GM20431 (cell line): Measurements from ENCODE around the gene SFT2D2.

Experiments
- in situ Hi-C: fragments of 300-500 bp; cut with MseI, MboI; formaldehyde crosslinking; loops from one replicate; pipeline ENCODE4 v1.15.0; 2020; ENCODE audit warnings: low sequenced_read_pairs; ENCODE audit not compliant: unreplicated experiment

Gene SFT2D2

DNA sequence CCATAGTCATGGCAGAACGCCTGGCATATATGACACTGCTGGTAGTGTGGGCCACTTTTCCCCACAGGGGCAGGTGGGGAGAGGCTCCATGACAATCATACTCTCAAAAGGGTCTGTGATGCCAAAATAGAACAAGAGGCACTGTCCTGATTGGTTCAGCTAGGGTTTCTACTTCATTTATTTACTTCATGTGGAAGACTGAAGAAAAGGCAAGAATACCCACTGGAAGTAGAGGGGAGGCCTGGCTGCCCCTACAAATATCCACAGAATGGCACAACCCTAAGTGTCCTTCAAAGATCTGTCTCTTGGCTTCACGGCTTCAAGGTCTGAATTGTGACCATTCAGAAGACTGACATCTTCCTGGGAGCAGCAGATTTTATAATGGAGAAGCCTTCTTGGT is 4.5 kb upstream of the SFT2D2 start:
- in situ Hi-C loops: no loop called here

DNA sequence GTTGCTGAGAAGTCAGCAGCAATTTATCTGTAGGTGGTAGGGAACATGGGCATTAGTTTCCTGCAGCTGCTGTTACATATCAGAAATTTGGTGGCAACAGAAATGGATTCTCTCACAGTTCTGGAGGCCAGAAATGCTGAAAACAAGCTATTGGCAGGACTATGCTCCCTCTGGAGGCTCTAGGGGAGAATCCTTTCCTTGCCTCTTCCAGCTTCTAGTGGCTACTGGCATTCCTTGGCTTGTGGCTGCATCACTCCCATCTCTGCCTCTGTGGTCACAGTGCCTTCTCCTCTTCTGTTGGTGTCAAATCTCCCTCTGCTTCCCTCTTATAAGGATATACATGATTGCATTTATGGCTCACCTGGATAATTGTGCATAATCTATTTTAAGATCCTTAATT is 2.5 kb upstream of the SFT2D2 start:
- in situ Hi-C loops: no loop called here

DNA sequence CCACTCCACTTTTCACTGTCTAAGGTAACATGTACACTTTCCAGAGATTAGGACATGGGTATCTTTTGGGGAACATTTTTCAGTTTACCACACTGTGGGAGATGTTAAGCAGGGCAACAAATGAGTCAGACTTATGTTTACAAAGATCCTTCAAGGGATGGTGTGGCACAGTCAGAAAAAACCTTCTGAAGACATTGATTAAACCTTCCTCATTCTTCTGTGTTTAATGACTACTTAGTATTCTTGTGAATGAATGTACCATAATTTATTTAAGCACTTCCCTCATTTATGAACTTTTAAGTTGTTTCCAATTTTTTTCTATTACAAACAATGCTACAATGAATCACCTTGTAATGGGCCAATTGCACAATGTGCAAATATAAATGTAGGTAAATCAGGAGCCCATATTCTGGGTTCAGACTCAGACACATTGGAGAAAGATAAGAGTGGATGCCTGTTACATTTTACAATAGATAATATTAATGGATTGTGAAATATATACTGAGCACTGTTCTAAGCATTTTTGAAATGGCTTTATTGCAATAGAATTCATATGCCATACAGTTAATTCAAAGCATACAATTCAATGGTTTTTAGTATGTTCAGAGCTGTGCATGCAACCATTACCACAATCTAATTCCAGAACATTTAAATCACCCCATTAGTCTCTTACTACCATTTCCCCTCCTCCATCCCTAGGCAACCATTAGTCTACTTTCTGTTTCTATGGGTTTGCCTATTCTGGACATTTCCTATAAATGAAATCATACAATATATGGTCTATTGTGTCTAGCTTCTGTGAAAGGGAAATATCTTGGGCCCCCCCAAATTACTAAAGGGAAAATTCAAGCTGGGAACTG is 1.9 kb upstream of the SFT2D2 start:
- in situ Hi-C loops: no loop called here

DNA sequence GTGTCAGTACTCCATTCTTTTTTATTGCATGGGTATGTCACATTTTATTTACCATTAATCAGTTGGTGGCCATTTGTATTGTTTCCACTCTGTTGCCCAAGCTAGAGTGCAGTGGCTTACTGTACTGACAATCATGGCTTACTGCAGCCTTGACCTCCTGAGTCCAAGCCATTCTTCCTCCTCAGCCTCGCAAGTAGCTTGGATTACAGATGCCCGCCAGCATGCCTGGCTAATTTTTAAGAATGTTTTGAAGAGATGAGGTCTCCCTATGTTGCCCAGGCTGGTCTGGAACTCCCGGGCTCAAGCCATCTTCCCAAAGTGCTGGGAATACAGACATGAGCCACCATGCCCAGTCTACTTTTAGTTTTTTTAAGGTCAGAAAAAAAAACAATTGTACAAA is 813 bp upstream of the SFT2D2 start:
- in situ Hi-C loops: no loop called here

DNA sequence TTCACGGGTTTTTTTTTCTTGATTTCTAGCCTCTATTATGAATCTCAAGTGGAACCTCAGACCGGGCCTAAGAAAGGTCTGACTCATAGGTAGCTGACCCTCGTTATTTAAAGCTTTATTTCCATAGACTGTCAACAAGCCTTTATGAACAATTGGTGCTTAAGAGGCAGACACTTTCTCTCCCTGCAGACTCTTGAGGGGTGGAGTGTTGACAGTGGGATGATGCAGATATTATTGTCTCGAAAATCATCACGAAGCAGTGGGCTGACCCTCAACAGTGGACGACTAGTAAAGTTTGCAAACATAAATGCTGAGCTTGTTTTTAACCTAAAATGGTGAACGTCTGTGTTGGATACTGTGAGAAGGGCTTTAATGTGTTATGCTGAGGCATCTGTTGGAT is 1.8 kb downstream of the SFT2D2 start:
- in situ Hi-C loops: no loop called here

DNA sequence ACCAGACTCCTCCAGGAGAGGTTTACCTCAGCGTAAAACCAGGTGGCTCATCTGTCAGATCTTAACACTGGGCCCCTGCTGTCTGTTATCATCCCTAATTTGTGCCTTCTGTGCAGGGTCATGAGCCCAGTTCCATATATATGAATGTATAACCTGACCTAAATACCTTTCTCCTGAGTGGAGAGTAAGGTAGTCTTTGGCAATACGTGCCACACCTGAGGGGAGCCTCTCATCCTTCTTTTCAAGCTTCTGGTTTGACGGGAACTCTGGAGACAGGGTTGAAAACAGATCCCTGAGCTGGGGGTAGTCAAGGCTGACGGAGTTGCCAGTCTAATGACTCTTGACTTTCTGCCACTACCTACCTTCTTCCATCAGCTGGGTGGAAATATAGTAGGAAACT is 4.1 kb downstream of the SFT2D2 start:
- in situ Hi-C loops: no loop called here

DNA sequence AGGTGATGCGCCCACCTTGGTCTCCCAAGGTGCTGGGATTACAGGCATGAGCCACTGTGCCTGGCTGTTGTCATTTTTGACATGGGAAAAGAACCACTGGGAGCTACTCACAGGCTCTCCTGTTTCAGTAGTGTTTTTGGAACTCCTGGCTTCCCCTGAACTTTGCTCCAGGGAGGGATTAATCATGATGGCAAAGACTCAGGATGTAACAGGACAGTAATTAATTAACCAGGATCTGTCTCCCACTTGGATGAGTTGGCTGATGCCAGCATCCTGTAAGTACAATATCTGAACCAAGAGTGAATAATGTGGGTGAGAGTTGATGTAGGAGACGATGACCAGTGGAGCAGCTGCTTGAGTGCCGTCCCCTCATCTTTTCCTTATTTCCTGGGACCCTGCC is 4.9 kb downstream of the SFT2D2 start:
- in situ Hi-C loops: no loop called here

DNA sequence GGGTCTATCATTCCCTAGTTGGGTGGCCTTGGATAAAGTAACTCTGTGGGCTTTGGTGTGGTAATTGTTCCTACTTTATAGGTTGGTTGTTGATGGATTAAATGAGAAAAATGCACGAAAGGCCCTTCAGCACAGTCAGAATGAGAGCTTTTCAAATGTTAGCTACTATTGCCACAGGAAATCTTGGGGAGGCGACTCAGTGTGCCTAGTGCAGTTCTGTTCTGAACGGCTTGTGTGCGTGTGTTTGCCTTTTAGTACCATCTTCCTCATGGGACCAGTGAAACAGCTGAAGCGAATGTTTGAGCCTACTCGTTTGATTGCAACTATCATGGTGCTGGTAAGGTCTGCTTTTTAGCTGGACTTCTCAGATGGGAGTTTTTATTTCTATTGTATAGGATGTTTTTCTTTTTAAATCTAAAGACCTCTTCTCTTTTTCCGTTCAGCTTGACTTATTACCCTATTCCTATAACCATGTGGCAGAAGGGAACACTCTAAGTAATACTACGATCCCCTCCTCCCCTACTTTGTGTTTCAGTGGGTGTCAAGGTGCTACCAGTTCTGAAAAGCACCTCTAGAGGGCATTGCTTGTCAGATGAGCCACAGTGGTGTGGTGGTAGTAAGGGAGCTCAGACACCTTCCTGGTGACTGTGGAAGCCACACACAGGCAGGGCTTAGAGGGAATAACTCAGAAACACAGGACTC is 9.2 kb downstream of the SFT2D2 start:
- in situ Hi-C loops: no loop called here

DNA sequence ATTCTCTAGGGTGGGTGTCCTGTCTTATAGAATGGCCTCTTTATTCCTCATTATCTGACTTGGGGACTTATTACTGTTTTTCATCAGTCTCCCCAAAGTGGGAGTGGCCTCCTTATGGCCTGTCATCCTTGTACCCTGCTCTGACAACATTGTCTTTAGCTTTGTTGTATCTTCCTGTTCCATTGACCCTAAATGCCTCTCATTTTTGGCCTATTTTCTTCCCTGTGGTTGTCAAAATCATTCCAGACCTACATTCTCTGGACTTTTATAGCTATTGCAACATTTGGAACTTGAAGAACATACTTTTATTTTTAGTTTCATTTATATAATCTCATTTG is 9.7 kb downstream of the SFT2D2 start:
- in situ Hi-C loops: no loop called here

DNA sequence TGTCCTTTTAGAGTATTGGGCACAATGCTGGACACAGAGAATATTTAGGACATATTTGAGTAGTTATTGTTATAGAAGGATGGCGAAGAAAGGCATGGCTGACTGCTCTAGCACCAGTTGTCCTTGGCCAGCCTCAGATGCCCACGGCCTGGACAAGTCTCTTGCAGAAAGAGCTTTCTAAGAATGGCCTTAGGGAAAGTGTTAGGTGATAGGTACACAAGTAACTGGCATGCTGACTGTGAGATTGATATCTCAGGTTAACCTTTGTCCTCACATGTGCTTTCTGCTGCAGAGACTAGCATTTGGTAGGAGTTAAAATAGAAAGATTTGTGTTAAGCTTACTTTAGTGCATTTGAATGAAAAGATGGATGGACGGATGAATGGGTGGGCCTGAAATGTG is 10.1 kb downstream of the SFT2D2 start:
- in situ Hi-C loops: no loop called here

DNA sequence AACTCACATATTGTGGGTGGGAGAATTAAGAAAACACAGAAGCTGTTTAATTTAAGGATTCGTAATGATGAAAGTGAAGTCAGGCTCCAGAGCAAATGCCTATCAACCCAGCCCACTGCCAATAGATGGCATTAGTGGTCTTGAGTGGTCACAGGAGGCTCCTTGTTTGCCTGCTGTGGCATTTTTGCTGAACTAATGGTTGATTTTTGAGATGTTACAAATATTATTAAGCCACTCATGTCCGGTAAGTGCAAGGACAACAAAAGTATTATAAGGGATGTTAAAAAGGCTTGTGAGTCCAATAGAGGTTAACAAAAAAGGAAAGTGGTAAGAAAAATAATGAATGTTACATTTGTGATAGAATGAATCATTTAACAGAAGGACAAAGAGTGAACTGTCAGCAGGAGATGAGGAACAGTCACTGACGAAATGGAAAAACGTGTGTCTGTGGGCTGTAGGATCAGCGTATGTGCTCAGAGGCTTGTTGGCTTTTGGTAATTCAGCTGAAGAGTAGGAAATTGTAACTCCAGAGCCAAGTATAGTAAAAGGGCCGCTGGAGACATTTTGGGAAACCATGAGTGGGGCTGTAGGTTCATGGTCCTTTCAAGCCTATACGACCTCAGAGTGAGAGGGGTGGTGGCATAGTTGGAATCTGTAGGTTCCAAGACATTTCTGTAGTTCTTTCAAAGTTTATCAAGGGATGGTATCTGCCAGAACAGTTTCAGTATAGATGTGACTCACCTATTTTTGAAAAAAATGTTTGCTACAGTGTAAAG is 11.2 kb downstream of the SFT2D2 start:
- in situ Hi-C loops: no loop called here

DNA sequence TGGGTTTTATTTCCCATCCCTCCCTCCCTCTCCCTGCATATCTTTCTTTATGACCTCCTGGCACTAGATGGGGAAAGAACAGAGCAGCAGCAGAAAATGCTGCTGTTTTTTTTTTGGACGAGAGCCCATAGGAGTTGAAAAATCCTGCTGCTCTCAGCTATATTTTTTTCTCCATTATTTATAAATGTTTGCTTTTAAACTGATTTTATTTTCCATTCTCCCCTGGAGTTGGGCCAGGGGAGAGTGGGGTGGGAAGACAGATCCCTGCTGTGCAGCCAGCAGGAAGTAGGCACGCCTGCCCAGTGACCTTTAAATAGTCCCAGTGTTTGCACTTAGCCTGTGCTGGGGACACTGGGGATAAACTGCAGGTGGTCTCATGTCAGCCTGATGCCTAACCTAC is 17.4 kb downstream of the SFT2D2 start:
- in situ Hi-C loops: no loop called here

DNA sequence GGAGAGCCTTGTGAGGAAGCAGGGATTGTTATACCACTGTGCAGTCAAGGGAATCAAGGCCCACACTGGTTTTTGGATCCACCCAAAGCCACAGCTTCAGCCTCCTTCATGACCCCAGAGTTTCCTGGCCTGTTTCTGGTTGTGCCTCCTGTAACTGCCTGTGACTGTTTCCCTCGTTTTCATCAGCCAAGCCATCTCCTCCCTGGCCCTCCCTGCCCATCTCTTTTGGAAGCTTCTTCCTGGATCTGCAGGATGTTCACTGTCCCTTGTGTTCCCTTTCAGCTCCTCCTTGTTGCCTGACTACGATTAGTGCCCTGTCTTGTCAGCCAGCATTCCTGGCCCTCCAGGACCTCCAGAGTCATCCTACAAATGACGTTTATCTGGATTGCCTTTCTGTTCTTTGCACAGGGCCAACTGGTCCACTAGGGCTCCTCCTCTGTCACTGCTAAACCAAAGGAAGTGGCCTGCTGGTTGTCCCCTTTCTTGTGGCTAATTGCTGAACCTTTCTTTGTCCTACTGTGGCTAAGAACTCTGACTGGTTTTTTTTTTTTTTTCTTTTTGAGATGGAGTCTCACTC is 17.9 kb downstream of the SFT2D2 start:
- in situ Hi-C loops: no loop called here

DNA sequence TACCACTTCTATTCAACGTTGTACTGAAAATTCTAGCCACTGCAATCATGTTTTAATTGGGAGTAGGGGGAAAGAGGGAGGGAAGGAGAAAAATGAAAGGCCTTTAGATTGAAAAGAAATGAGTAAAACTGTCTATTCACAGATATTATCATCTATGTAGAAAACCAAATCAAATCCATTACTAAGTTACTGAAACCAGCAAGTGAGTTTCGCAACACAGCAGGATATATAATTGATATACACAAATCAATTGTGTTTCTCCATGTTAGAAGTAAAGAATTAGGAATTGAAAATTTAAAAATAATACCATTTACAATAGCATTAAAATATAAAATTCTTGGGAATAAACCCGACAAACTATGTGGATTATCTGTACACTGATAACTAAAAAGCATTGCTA is 19.2 kb downstream of the SFT2D2 start:
- in situ Hi-C loops: no loop called here

DNA sequence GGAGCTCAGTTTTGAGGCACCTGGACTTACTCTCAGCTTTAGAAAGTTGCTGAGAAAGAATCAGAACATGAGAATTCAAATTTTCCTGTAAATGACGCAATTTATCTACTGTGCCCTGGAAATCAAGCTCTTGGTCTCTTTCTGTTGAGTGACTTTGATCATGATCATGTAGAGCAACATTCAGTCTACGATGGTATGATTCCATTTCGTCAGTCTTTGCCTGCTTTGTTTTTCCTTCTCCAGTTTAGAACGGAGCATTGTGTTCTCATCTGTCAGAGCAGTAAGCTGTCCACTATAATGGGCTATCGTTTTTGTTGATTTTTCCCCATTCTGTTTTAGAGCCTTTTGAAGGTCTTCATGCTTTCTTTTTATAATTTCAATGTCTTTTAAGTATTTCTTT is 20.7 kb downstream of the SFT2D2 start:
- in situ Hi-C loops: no loop called here

DNA sequence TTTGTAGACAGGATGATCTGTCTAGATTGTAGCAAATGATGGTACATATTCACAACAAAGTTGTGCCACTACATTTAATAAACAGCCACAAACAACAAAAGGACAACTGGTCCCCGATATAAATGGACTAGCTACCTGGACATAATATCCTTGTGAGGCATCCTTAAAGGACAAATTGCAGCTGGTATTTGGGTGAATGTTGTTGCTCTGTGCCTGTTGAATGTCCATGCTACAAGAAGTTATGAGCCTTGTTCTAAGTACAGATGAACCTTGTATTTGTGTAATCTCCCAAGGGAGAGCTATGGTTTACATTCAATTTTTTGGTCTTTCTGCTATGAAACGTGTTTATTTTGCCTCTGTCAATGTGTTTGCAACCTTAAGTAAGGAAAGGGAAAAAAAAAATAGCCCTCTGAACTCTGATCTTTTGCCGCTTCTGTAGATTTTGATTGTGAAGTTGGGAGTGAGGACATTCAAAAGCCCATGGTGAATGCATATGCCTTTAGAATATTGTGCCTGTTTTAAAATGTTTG is 26.5 kb downstream of the SFT2D2 start:
- in situ Hi-C loops: no loop called here

DNA sequence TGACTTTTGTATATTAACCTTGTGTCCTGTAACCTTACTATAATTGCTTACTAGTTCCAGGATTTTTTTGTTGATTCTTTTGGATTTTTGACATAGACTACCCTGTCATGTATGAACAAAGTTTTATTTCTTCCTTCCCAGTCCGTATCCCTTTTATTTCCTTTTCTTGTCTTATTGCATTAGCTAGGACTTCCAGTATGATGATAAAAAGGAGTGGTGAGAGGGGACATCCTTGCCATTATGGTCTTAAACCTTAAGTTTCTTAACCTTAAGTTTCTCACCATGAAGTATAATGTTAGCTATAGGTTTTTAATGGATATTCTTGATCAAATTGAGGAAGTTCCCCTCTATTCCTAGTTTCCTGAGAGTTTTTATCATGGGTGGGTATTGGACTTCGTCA is 30.4 kb downstream of the SFT2D2 start:
- in situ Hi-C loops: no loop called here

DNA sequence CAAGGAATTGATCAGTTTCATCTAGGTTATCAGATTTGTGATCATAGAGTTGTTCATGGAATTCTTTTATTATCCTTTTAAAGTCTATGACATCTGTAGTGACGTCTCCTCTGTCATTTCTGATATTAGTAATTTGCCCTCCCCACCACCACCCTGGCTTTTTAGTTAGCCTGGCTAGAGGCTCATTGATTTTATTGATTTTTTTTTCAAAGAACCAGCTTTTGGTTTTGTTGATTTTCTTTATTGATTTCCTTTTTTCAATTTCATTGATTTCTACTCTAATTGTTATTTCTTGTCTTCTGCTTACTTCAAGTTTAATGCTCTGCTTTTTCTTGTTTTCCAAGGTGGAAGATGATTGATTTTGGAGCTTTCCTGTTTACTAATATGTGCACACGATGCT is 31.6 kb downstream of the SFT2D2 start:
- in situ Hi-C loops: no loop called here

DNA sequence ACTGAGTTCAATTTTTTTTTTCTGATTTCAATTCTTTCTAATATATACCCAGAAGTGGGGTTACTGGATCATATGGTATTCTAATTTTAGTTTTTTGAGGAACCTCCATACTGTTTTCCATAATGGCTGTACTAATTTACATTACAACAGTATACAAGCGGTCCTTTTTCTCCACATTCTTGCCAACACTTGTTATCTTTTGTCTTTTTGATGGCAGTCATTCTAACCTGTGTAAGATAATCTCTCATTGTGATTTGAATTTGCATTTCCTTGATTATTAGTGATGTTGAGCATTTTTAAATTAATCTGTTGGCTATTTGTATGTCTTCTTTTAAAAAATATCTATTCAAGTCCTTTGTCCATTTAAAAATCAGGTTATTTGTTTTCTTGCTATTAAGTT is 33.8 kb downstream of the SFT2D2 start:
- in situ Hi-C loops: no loop called here

DNA sequence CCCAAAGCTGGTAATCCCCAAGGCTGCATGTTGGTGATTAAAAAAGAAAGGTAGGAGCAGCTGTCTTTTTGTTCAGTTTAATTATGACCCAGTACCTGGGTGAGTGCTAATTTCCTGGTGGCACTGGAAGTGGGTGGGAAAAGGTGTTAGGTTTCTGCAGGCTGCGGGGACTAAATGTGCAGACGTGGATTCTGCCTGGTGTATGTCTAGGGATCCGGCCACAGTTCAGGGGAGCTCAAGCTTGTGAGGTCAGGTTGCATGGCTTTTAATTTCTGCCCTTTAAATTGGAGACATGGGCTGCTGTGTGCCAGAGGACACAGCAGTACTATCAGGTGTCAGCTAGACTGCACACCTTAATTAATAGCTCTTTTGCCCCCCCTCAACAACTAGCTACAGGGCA is 34.6 kb downstream of the SFT2D2 start:
- in situ Hi-C loops: no loop called here

DNA sequence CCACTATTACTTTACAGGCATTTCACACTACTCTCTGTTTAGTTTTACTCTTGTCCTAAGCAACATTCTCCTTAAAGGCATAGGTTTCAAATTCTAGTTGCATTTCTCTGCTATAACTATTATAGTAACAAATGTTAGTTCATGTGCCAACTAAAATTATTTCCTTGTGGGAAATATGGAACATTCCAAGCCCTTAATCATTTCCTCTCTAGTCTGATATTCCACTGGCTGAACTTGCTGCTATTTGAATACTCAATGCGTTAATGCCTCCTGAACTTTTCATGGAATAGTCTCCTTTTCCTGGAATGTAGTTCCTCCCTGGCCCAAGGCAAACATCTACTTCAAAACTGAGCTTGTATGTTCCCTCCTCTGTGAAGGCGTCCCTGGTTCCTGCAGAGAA is 35.6 kb downstream of the SFT2D2 start:
- in situ Hi-C loops: no loop called here
